IMR-90 (cell line): ENCODE results near the gene MEF2A. TPM values are rescaled to one million over a fixed set of nuclear protein-coding genes. Genes with fewer than 3 reads are reported as not detected.

Experiments used
- ATAC-seq: fragments of 200-7000 bp; cut with Tn5 transposase; 2 replicates; pipeline ENCODE4 v1.9.1; 2020; ENCODE audit warnings: low read depth, mild to moderate bottlenecking, moderate library complexity
- BruUV-seq: library from RNA; stranded (reverse); fragments of 400-500 nt; replicated peaks from 2 replicates; lab custom pipeline; 2021; lab: Mats Ljungman, UMichigan
- CTCF ChIA-PET: fragments of 300-600 bp; formaldehyde crosslinking; extraction: SDS; loops from one replicate; lab custom pipeline; 2021; ENCODE audit warnings: antibody characterized with exemption; lab: Yijun Ruan, JAX
- POLR2A ChIA-PET: fragments of 300-600 bp; sonication (Branson Sonifier 250); formaldehyde crosslinking; loops from one replicate; lab custom pipeline; 2022; ENCODE audit warnings: antibody characterized with exemption; ENCODE audit not compliant: unreplicated experiment; lab: Charles Lee
- DNase-seq: peaks from one replicate; pipeline ENCODE4 v3.0.0; 2013
- H2AFZ ChIP-seq: replicated peaks from 2 replicates; pipeline ENCODE3; 2013; ENCODE audit warnings: low read length, mild to moderate bottlenecking; ENCODE audit not compliant: poor library complexity
- H2AK5ac ChIP-seq: 2 replicates; pipeline ENCODE4 v1.6.1; 2013; ENCODE audit warnings: low read depth, low read length, inconsistent platforms
- H2AK9ac ChIP-seq: replicated peaks from 2 replicates; pipeline ENCODE3; 2013; ENCODE audit warnings: mild to moderate bottlenecking, low read depth, low read length, moderate library complexity; ENCODE audit not compliant: poor library complexity
- H2BK120ac ChIP-seq: 2 replicates; pipeline ENCODE4 v1.6.1; 2013; ENCODE audit warnings: low read depth, low read length, inconsistent platforms
- H2BK15ac ChIP-seq: 3 replicates; pipeline ENCODE4 v1.6.1; 2013; ENCODE audit warnings: low read depth, low read length, inconsistent platforms
- H2BK20ac ChIP-seq: 2 replicates; pipeline ENCODE4 v1.6.1; 2013; ENCODE audit warnings: low read depth, mild to moderate bottlenecking, inconsistent platforms, low read length, moderate library complexity
- H2BK5ac ChIP-seq: 2 replicates; pipeline ENCODE4 v1.6.1; 2013; ENCODE audit warnings: mild to moderate bottlenecking, low read depth, low read length, inconsistent platforms; ENCODE audit not compliant: poor library complexity, severe bottlenecking
- H3K14ac ChIP-seq: replicated peaks from 2 replicates; pipeline ENCODE4 v1.6.1; 2013; ENCODE audit warnings: low read depth, low read length, inconsistent platforms
- H3K18ac ChIP-seq: 2 replicates; pipeline ENCODE4 v1.6.1; 2013; ENCODE audit warnings: low read depth, low read length, control low read depth
- H3K23ac ChIP-seq: 2 replicates; pipeline ENCODE4 v1.6.1; 2013; ENCODE audit warnings: low read depth, low read length, inconsistent platforms
- H3K27ac ChIP-seq: 2 replicates; pipeline ENCODE4 v1.5.1; 2013; ENCODE audit warnings: mild to moderate bottlenecking, control low read depth, low read length; ENCODE audit not compliant: insufficient read depth
- H3K27me3 ChIP-seq: 2 replicates; pipeline ENCODE4 v1.6.1; 2013; ENCODE audit warnings: low read length; ENCODE audit not compliant: control insufficient read depth, insufficient read depth
- H3K36me3 ChIP-seq: 2 replicates; pipeline ENCODE4 v1.6.1; 2013; ENCODE audit warnings: low read length, mixed read lengths; ENCODE audit not compliant: control insufficient read depth, insufficient read depth
- H3K4ac ChIP-seq: 2 replicates; pipeline ENCODE4 v1.6.1; 2013; ENCODE audit warnings: low read depth, low read length, inconsistent platforms
- H3K4me1 ChIP-seq: 2 replicates; pipeline ENCODE4 v1.6.1; 2013; ENCODE audit warnings: low read length, mixed read lengths; ENCODE audit not compliant: control insufficient read depth, insufficient read depth
- H3K4me2 ChIP-seq: 2 replicates; pipeline ENCODE4 v1.6.1; 2013; ENCODE audit warnings: low read depth, mild to moderate bottlenecking, control low read depth, low read length, moderate library complexity
- H3K4me3 ChIP-seq: 2 replicates; pipeline ENCODE4 v1.5.1; 2013; ENCODE audit warnings: low read depth, mild to moderate bottlenecking, control low read depth, low read length, moderate library complexity; ENCODE audit not compliant: insufficient read depth
- H3K56ac ChIP-seq: 2 replicates; pipeline ENCODE4 v1.6.1; 2013; ENCODE audit warnings: low read length, inconsistent platforms; ENCODE audit not compliant: insufficient read depth; ENCODE audit errors: extremely low read depth
- H3K79me1 ChIP-seq, 2 experiments: 2 replicates each; pipeline ENCODE4 v1.6.1; 2013; ENCODE audit warnings: low read length in 2 of 2, inconsistent platforms in 1 of 2, low read depth in 1 of 2
- H3K9ac ChIP-seq: 2 replicates; pipeline ENCODE4 v1.6.1; 2013; ENCODE audit warnings: low read depth, low read length, control low read depth
- H3K9me1 ChIP-seq: 2 replicates; pipeline ENCODE4 v1.6.1; 2013; ENCODE audit warnings: low read length, inconsistent platforms; ENCODE audit not compliant: insufficient read depth
- H3K9me3 ChIP-seq: 2 replicates; pipeline ENCODE4 v1.6.1; 2013; ENCODE audit warnings: low read length; ENCODE audit not compliant: control insufficient read depth, insufficient read depth
- H4K20me1 ChIP-seq: 2 replicates; pipeline ENCODE4 v1.6.1; 2013; ENCODE audit warnings: low read length, inconsistent platforms; ENCODE audit not compliant: insufficient read depth
- H4K5ac ChIP-seq: 2 replicates; pipeline ENCODE4 v1.6.1; 2013; ENCODE audit warnings: mild to moderate bottlenecking, low read depth, low read length, control low read depth
- H4K8ac ChIP-seq, 2 experiments: 2 replicates each; pipeline ENCODE4 v1.6.1; 2013; ENCODE audit warnings: low read depth in 2 of 2, low read length in 2 of 2, control low read depth in 1 of 2, inconsistent platforms in 1 of 2
- H4K91ac ChIP-seq: 2 replicates; pipeline ENCODE4 v1.6.1; 2013; ENCODE audit warnings: low read depth, low read length, inconsistent platforms; ENCODE audit not compliant: insufficient read depth
- CEBPB ChIP-seq: IDR thresholded peaks from 2 replicates; pipeline ENCODE4 v1.6.1; 2012; ENCODE audit warnings: low read depth, low read length, improper control_type of control experiment
- RFX5 ChIP-seq: IDR thresholded peaks from 2 replicates; pipeline ENCODE4 v1.8.0; 2012; ENCODE audit warnings: low read depth, mild to moderate bottlenecking, low read length, moderate library complexity
- WGBS, 2 experiments: methylation state at CpG; one replicate each; pipeline versions ENCODE4 v1.1.5 to v1.1.7; 2013; ENCODE audit warnings: missing lambda C conversion rate in 2 of 2; ENCODE audit not compliant: insufficient read length in 1 of 2; ENCODE audit errors: extremely low coverage in 2 of 2; 5-methylcytosine and 5-hydroxymethylcytosine counted together
- dilution Hi-C: fragments of 300-500 bp; cut with HindIII; formaldehyde crosslinking; loops from one replicate; pipeline ENCODE4 v1.14.3; 2018; ENCODE audit warnings: low sequenced_read_pairs; ENCODE audit not compliant: unreplicated experiment
- in situ Hi-C: fragments of 300-500 bp; cut with MboI; formaldehyde crosslinking; loops from 3 replicates; pipeline ENCODE4 v1.14.3; 2019; ENCODE audit warnings: low sequenced_read_pairs, inconsistent platforms, mixed read lengths
- intact Hi-C: fragments of 100-400 bp; cut with micrococcal nuclease; formaldehyde crosslinking; loops from 2 replicates; pipeline ENCODE4 v1.10.0; 2022
- polyA plus RNA-seq, 3 experiments: library from polyadenylated mRNA; depleted of rRNA; stranded (reverse); fragments of >200 nt; gene quantifications; 2 replicates each; pipeline ENCODE4 v1.2.3, GENCODE V29; 2012; ENCODE audit warnings: low replicate concordance in 1 of 3
- total RNA-seq: library from RNA; depleted of rRNA; stranded (reverse); fragments of >200 nt; gene quantifications from 2 replicates; pipeline ENCODE4 v1.2.3, GENCODE V29; 2012

The MEF2A gene
- total and polyA plus RNA-seq, 2 of the 4 experiments (the other 2 are of a cell fraction) = 16.1 to 16.7 TPM

- ChIA-PET POLR2A (no interaction called here), CTCF (no interaction called here)
- peak; percentile 40 for DNase-seq
- TF ChIP-seq CEBPB = peak; percentile 84
- no peak for TF ChIP-seq RFX5
- Histone ChIP-seq H3K27ac (no peak overlapping the region), H3K4me2 (no peak overlapping the region), H3K23ac (no peak overlapping the region), H4K8ac (no peak overlapping the region), H3K4me1 (peaks cover 6% of the 10 kb centered on the region), H4K20me1 (peaks cover 17% of the 10 kb centered on the region), H2AFZ (no peak overlapping the region), H3K27me3 (no peaks in the 10 kb centered on the region), H3K56ac (no peak overlapping the region), H2AK5ac (no peak overlapping the region), H3K4me3 (no peak overlapping the region), H2AK9ac (no peak overlapping the region), H2BK20ac (no peak overlapping the region), H3K4ac (no peak overlapping the region), H3K79me1 (peaks cover 18 to 60% of the 10 kb centered on the region in 2 experiments), H3K14ac (no peak overlapping the region), H3K18ac (no peak overlapping the region), H2BK120ac (no peak overlapping the region), H3K9me3 (no peaks in the 10 kb centered on the region), H4K5ac (no peak overlapping the region), H3K36me3 (0 out of 2 replicates have a peak, but pooled peaks cover 1% of the 10 kb centered on the region), H4K91ac (no peak overlapping the region), H3K9ac (no peak overlapping the region), H2BK5ac (no peak overlapping the region), H2BK15ac (no peak overlapping the region), H3K9me1 (peaks cover 9% of the 10 kb centered on the region; the same call in 1 of the 2 replicates)
- in situ Hi-C loops (no loop called here), intact Hi-C loops (no loop called here), dilution Hi-C loops (no loop called here)
- no TSS peak for BruUV-seq
- no CpG with 5 or more reads among the region's 2 CpGs for WGBS, 2 experiments
- ATAC-seq = no peak
Measured at GRCh38 chr15:99619712-99620111, 53.9 kb downstream of the MEF2A start.
